Body of pancreas (tissue), 4 donors: ENCODE measurements around the gene ENHO. TPM values are rescaled to one million over a fixed set of nuclear protein-coding genes. Genes with fewer than 3 reads are reported as not detected.
A peak's percentile ranks its signal among the peaks of the same experiment; 100 is the strongest.

Experiments
- ATAC-seq: fragments of 150-250 bp; one replicate; pipeline ENCODE4 v1.9.1; 2016
- DNase-seq, 4 donors: peaks; one replicate each; pipeline ENCODE4 v3.0.0-alpha.2; 2019
- H3K27ac ChIP-seq, 4 donors: fragments of 200-600 bp; sonication (generic); 1 replicate in 3 of 4; 2 replicates in 1 of 4; pipeline versions ENCODE4 v1.5.1 to v1.6.1; 2016 to 2019; ENCODE audit warnings: mild to moderate bottlenecking in 1 of 4, mixed read lengths in 1 of 4, moderate library complexity in 1 of 4
- H3K27me3 ChIP-seq, 2 donors: fragments of 200-600 bp; sonication (generic); one replicate each; pipeline ENCODE4 v1.6.0; 2016; ENCODE audit warnings: mild to moderate bottlenecking in 1 of 2
- H3K36me3 ChIP-seq, 2 donors: fragments of 200-600 bp; sonication (generic); replicated peaks in 1 of 2; 2 replicates each; pipeline ENCODE4 v1.5.1; 2016; ENCODE audit warnings: low read depth in 2 of 2; ENCODE audit not compliant: insufficient read depth in 1 of 2
- H3K4me1 ChIP-seq: fragments of 200-600 bp; sonication (generic); one replicate; pipeline ENCODE4 v1.6.0; 2016
- H3K4me3 ChIP-seq, 2 donors: fragments of 200-600 bp; sonication (generic); 1 replicate in 1 of 2; 2 replicates in 1 of 2; pipeline ENCODE4 v1.5.1; 2016 to 2019
- H3K9me3 ChIP-seq, 3 donors: fragments of 200-600 bp; sonication (generic); 1 replicate in 2 of 3; 2 replicates in 1 of 3; pipeline ENCODE4 v1.5.1; 2016
- CTCF ChIP-seq, 7 experiments: fragments of 450-650 bp in 4 of 7; fragments of 200-600 bp in 3 of 7; sonication (generic) in 3 of 7; IDR thresholded peaks; one replicate each; pipeline ENCODE4 v1.5.1; 2016 to 2019; ENCODE audit warnings: antibody characterized with exemption in 7 of 7
- POLR2A ChIP-seq, 3 donors: fragments of 450-650 bp; IDR thresholded peaks; one replicate each; pipeline ENCODE4 v1.6.1; 2016; ENCODE audit warnings: antibody characterized with exemption in 3 of 3, mild to moderate bottlenecking in 2 of 3
- WGBS, 2 donors: methylation state at CpG; one replicate each; pipeline ENCODE4 v1.1.5; 2017; 5-methylcytosine and 5-hydroxymethylcytosine counted together
- intact Hi-C: fragments of 100-400 bp; cut with DNase I; formaldehyde crosslinking; loops from one replicate; pipeline ENCODE4 v1.15.1; 2023
- total RNA-seq, 2 donors: library from RNA; depleted of rRNA; stranded (reverse); fragments of >200 nt; gene quantifications; one replicate each; pipeline ENCODE4 v1.1.0, GENCODE V29; 2016

The ENHO gene
- total RNA-seq, 2 donors from 2014 or later = 2.9 TPM; not detected in 1

- intact Hi-C loops = no loop called here
- no peaks in the 10 kb centered on the region for H3K9me3 ChIP-seq
- no peak overlapping the region for H3K4me3 ChIP-seq
- 6 to 13% methylated on average over 9 to 13 of the region's 13 CpGs for WGBS, 2 donors
- peak; percentile 82 to 91 (median 89) for DNase-seq
- TF ChIP-seq CTCF (IDR thresholded peaks at IDR 0.05) = peak; percentile 73 to 95 (median 88)
- TF ChIP-seq POLR2A (IDR thresholded peaks at IDR 0.05) = no peak
- H3K36me3 ChIP-seq = no peaks in the 10 kb centered on the region
- peaks cover 13% of the 10 kb centered on the region for H3K4me1 ChIP-seq
- peak; percentile 88 for ATAC-seq
- no peaks in the 10 kb centered on the region for H3K27me3 ChIP-seq
- H3K27ac ChIP-seq = no peak overlapping the region
Measured at GRCh38 chr9:34547960-34548611, 25.3 kb upstream of the ENHO start.

GRCh38 chr9:34546834-34547827, 24.3 kb upstream of the ENHO start:
- peaks cover 13% of the 10 kb centered on the region for H3K4me1 ChIP-seq
- H3K4me3 ChIP-seq = no peak overlapping the region
- TF ChIP-seq POLR2A (IDR thresholded peaks at IDR 0.05) (no peak), CTCF (IDR thresholded peaks at IDR 0.05) (peak; percentile 23 to 54 (median 44))
- intact Hi-C loops = no loop called here
- H3K36me3 ChIP-seq = no peaks in the 10 kb centered on the region
- ATAC-seq = peak; percentile 30
- peak; percentile 48 to 65 (median 56) for DNase-seq
- no peaks in the 10 kb centered on the region for H3K9me3 ChIP-seq
- no peaks in the 10 kb centered on the region for H3K27me3 ChIP-seq
- no peak overlapping the region for H3K27ac ChIP-seq
- WGBS, 2 donors = 60 to 65% methylated on average over 11 to 16 of the region's 16 CpGs

- Histone ChIP-seq H3K4me1 (peaks cover 13% of the 10 kb centered on the region), H3K36me3 (no peaks in the 10 kb centered on the region), H3K9me3 (no peaks in the 10 kb centered on the region), H3K27ac (no peak overlapping the region), H3K4me3 (no peak overlapping the region), H3K27me3 (no peaks in the 10 kb centered on the region)
- TF ChIP-seq POLR2A (IDR thresholded peaks at IDR 0.05) (no peak), CTCF (IDR thresholded peaks at IDR 0.05) (no peak)
- 82 to 84% methylated on average over 5 to 7 of the region's 7 CpGs for WGBS, 2 donors
- no peak for DNase-seq
- intact Hi-C loops = no loop called here
- ATAC-seq = no peak
Measured at GRCh38 chr9:34546102-34546833, 23.5 kb upstream of the ENHO start.

- Histone ChIP-seq H3K36me3 (no peaks in the 10 kb centered on the region), H3K4me1 (peaks cover 13% of the 10 kb centered on the region), H3K27ac (no peak overlapping the region), H3K27me3 (no peaks in the 10 kb centered on the region), H3K4me3 (no peak overlapping the region), H3K9me3 (no peaks in the 10 kb centered on the region)
- intact Hi-C loops = no loop called here
- TF ChIP-seq CTCF (IDR thresholded peaks at IDR 0.05) (no peak), POLR2A (IDR thresholded peaks at IDR 0.05) (no peak)
- ATAC-seq (no peak), DNase-seq (no peak)
- 94 to 96% methylated on average over 6 of the region's 6 CpGs for WGBS, 2 donors
Measured at GRCh38 chr9:34545497-34545896, 22.7 kb upstream of the ENHO start.
